Measurements from ENCODE around the gene VAMP2. TPM values are rescaled to one million over a fixed set of nuclear protein-coding genes. Genes with fewer than 3 reads are reported as not detected.
A peak's percentile ranks its signal among the peaks of the same experiment; 100 is the strongest.

VAMP2 gene
- total RNA-seq, 1 experiment from 2014 or later, result 7.3 TPM

DNA sequence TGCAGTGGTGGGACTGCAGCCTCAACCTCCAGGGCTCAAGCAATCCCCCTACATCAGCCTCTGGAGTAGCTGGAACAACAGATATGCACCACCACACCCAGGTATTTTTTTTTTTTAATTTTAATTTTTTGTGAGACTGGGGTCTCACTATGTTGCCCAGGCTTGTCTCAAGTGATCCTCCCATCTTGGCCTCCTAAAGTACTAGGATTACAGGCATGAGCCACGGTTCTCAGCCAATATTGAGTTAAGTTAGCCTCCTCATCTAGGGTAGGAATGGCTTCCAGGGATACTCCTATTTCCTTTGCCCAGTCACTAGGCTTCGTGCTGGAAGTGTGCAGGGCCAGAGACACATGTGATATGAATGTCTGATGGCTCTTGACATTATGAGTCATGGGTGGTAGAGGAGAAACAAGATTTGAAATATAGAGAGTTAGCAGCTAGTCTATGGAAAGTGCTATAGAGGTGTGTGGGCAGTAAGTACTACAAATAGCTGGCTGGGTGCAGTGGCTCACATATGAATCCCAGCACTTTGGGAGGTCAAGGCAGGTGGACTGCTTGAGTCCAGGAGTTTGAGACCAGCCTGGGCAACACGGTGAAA lies 30.8 kb downstream of the VAMP2 start:
- DNase-seq, result no peak
- Histone ChIP-seq H3K27me3 (ENCODE audit: control insufficient read depth, insufficient read depth, low read length) (peaks cover 13% of the 10 kb centered on the region), H3K36me3 (replicated peaks; ENCODE audit: control insufficient read depth, insufficient read depth, low read length) (no peaks in the 10 kb centered on the region), H3K4me3 (ENCODE audit: insufficient read depth, low read depth, low read length) (no peak overlapping the region)

DNA sequence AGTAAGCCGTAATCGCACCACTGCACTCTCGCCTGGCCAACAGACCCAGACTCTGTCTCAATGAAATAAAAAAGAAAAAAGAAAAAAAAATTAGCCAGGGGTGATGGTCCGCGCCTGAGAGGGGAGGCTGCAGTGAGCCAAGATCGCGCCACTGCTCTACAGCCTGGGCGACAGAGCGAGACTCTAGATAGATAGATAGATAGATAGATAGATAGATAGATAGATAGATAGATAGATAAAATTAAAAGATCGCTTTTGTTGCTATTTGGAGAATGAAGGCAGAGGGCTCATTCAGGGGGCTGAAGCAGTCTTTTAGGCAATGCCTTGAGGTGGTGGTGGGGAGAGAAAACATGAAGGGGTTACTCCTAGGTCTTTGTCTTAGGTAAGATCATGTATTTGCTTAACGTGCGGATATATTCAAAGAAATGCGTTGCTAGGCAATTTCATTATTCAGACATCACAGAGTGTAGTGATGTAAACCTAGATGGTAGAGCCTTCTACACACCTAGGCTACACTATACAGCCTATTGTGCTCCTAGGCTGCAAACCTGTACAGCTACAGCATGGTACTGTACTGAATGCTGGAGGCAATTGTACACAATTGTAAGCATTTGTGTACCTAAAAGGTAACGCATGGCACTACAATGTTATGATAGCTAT lies 34.5 kb downstream of the VAMP2 start:
- Histone ChIP-seq H3K36me3 (replicated peaks; ENCODE audit: control insufficient read depth, insufficient read depth, low read length) (no peaks in the 10 kb centered on the region), H3K4me3 (ENCODE audit: insufficient read depth, low read depth, low read length) (no peak overlapping the region), H3K27me3 (ENCODE audit: control insufficient read depth, insufficient read depth, low read length) (peaks cover 41% of the 10 kb centered on the region)
- no peak for DNase-seq

DNA sequence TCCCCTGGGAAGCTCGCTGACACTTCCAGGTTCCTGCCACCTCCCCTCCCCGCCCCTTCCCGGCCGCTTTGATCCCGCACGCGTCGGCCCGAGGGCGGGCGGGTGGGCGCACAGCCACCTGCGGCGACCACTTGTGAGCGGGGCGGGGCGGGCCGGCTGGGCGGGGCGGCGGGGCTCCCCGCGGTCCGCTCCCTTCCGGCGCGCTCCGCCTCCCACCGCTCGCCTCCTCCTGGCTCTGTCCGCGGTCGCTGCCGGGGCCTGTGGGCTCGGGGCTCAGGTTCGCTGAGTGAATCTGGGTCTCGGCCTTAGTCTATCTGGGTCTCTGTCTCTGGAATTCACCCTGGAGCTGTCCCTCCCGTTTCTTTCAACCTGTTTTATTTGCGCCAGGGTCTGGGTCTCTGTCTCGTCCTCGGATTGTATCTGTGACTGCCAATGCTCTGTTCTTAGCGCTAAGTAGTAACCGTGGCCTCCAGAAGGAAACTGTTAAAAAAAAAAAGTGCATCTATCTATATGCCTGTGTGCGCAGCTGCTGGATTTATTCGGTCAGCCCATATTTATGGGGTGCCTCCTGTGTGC lies 36.2 kb downstream of the VAMP2 start:
- Histone ChIP-seq H3K4me3 (ENCODE audit: insufficient read depth, low read depth, low read length) (peak overlapping the region; percentile 74), H3K36me3 (replicated peaks; ENCODE audit: control insufficient read depth, insufficient read depth, low read length) (no peaks in the 10 kb centered on the region), H3K27me3 (ENCODE audit: control insufficient read depth, insufficient read depth, low read length) (peaks cover 57% of the 10 kb centered on the region)
- DNase-seq, result peak; percentile 92

DNA sequence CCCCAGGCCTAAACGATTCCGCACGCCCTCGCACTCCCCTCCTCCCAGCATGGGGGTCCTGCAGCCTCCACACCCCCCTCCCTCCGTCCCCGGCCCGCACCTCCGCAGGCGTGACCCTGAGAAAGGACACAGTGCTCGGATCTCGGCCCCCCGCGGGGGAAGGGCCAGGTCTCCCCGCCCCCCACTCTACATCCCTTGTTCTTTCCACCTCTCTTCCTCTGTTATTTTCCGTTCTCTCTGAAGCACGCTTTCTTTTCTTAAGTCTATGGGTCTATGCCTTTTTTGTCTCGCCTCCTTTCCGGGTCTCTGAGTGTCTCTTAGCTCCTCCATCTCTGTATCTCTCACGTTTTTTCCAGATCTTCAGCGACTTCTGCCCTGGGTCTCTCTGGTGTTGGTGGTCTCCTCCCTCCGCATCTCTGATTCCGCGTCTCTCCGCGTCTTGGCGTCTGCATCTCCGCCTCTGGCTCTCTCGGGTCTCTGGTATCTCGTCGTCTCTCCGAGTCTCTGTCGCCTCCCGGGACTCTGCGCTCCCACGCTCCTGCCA lies 36.7 kb downstream of the VAMP2 start:
- Histone ChIP-seq H3K4me3 (ENCODE audit: insufficient read depth, low read depth, low read length) (peak overlapping the region; percentile 74), H3K36me3 (replicated peaks; ENCODE audit: control insufficient read depth, insufficient read depth, low read length) (no peaks in the 10 kb centered on the region), H3K27me3 (ENCODE audit: control insufficient read depth, insufficient read depth, low read length) (peaks cover 60% of the 10 kb centered on the region)
- peak; percentile 91 for DNase-seq

DNA sequence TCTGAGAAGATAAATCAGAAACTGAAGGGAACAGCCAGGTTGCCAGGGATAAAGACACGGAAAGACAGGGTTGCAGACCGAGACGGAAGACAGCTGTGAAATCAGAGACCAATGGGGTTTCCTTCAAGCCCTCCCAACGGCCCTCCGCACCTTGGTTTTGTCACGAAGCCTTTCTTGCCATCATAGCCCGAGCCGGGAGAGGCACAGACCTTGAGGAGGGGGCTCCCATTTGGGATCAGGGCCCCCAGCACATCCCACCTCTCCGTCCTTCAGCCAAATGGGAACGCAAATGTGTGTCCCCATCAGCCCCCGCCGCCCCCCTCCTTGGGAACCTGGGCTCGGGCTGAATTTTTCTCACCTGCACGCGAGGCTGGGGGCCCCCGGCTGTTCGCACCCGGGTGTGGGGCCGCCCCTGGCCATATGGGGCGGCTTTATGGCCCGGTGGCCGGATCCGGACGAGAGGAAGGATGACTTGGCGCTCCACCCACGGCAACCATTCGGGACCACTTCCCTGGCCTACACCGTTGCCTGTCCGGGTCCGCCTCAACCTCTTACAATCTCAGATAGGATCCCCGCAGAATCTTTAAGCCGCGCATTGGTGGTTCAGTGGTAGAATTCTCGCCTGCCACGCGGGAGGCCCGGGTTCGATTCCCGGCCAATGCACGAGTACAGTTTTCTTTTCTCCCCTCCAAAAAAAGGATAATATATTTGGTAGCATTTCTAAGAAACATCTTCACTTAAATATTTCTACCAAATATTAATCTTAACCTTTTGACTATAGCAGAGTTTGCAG lies 37.4 kb downstream of the VAMP2 start:
- Histone ChIP-seq H3K27me3 (ENCODE audit: control insufficient read depth, insufficient read depth, low read length) (peaks cover 60% of the 10 kb centered on the region), H3K36me3 (replicated peaks; ENCODE audit: control insufficient read depth, insufficient read depth, low read length) (no peaks in the 10 kb centered on the region), H3K4me3 (ENCODE audit: insufficient read depth, low read depth, low read length) (peak overlapping the region; percentile 74)
- DNase-seq, result peak; percentile 90

DNA sequence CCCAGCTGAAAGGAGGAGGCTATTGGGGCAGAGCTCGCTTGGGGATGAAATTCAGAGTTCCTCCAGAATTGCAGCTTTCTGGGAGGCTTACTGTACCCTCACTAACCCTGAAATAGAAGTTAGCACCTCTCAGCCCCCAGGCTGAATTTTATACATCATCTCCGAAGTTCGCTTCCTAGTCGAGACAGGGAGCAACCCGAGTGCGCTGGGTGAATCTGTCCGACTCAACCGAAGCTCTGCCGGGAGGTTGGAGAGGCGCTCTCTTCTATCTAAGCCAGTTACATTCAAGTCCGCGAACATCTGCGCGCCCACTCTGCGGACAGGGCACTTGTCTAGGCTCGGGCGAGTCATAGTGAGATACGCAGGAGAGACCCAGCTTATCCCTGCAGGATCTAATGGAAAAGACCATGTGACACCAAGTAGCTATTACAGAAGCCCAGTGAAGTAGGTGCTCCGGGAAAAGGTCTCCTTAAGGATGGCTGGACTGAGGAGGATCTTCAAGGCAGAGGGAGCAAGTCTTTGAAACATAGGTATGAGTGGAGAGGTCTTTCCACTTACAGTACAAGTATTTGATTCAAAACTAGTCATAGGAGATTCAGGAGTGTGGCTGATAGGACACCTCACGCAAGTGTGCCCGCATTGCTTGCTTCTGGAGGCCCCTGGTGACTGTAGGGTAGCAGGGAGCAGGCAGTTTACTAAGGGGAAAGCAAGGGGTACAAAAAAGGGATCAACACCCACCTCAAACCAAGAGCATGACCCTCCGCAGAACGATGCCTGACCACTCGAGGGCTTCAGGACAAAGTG lies 38.2 kb downstream of the VAMP2 start:
- peak overlapping the region; percentile 74 for H3K4me3 ChIP-seq (ENCODE audit: insufficient read depth, low read depth, low read length)
- DNase-seq, result no peak
- H3K27me3 ChIP-seq (ENCODE audit: control insufficient read depth, insufficient read depth, low read length), result peaks cover 60% of the 10 kb centered on the region
- H3K36me3 ChIP-seq (replicated peaks; ENCODE audit: control insufficient read depth, insufficient read depth, low read length), result no peaks in the 10 kb centered on the region

DNA sequence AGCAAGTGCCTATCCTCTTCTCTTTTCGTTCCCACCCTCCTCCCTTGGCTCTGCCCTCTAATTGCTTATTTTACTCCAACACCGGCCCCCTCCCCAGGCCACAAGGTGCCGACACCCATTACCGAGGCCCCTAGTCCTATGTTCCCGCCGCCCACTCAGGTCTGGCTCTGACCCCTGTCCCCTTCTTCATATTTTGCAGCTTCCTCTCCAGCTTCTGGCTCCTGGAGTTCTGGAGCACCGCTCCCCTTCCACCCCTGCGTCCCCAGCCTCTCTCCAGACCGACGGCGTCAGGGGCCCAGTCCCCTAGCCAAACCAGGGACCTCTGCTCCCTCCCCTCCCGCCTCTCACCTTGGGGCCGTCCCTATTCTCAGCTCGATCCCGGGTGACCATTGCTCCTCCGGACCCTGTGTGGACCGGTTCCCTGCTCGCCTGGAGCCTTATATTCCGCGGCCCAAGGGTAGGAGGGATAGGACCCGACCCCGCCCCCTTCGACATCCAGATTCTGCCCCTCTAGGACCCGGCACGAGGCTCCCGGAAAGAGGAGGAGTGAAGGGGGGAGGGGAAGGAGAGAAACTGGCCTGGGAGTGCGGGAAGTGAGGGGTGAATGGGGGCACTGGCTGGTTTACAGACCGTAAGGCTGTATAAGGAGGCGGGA lies 38.9 kb downstream of the VAMP2 start, which contains the start of gene HES7:
HES7 (minus strand) TSS at position 412 of the 655 bp plus-strand sequence; CDS start at position 390, 22 bp downstream.
- DNase-seq, result peak; percentile 89
- peak within 1 kb of the TSS; percentile 74 for H3K4me3 ChIP-seq (ENCODE audit: insufficient read depth, low read depth, low read length)
- H3K27me3 ChIP-seq (ENCODE audit: control insufficient read depth, insufficient read depth, low read length), result peaks cover 60% of the 10 kb centered on the region
- no peaks in the 10 kb centered on the region for H3K36me3 ChIP-seq (replicated peaks; ENCODE audit: control insufficient read depth, insufficient read depth, low read length)

DNA sequence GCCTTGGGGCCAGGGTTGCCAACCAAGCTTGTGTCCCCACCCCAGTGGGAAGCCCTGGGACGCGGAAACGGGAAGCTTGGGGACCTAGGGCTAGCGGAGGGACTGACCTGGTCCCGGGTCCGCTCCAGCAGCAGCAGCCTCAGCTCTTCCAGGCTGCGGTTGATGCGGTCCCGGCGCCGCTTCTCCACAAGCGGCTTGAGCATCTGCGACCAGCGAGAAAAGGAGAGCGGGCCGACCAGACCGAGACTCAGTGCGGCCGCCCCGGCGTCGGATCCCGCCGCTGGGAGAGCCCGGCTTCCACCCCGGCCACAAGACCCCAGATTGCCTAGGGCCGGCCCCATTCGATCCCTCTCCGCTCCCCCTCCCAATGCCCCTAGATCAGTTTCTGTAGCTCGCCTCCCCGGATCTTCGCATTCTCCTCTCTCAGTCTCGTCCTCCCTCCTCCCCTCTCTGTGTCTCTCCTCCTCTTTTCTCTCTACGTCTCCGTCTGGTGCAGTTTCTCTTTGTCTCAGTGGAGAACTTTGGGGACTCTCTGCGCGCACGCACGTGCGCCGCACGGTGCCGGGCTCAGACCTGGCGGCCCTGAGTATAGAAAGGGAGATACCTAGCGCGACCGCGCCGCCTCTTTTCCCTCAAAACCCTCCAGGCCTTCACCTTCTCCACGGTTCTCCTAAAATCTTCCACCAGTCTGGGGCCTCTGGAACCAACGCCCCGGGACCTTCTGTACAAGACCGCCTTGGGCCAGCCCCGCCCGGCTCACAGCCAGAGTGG lies 39.6 kb downstream of the VAMP2 start:
- no peaks in the 10 kb centered on the region for H3K36me3 ChIP-seq (replicated peaks; ENCODE audit: control insufficient read depth, insufficient read depth, low read length)
- DNase-seq, result peak; percentile 78
- peak overlapping the region; percentile 74 for H3K4me3 ChIP-seq (ENCODE audit: insufficient read depth, low read depth, low read length)
- peaks cover 60% of the 10 kb centered on the region for H3K27me3 ChIP-seq (ENCODE audit: control insufficient read depth, insufficient read depth, low read length)

DNA sequence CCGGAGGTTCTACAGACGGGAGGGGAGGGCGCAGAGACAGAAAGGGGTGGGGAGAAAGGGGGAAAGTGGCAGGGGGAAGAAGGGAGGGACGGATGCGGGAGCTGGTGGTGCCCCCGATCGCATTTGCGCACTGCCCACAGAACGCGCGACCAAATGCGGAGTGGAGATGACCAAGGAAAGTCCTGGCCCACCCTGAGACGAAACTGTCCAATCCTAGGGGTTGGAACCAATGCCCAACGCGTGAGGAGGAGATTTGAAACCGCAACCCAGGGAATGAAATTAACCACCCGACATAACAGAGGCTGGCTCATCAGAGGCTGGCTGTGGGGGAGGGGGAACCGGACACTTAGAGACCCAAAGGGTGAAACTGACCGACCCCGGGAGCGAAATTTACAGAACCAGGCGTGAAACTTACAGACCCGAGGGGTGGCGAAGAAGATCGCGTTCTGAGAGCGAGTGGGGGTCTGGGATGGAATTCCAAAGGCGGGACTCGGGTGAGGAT lies 40.3 kb downstream of the VAMP2 start:
- peaks cover 64% of the 10 kb centered on the region for H3K27me3 ChIP-seq (ENCODE audit: control insufficient read depth, insufficient read depth, low read length)
- DNase-seq, result peak; percentile 64
- H3K36me3 ChIP-seq (replicated peaks; ENCODE audit: control insufficient read depth, insufficient read depth, low read length), result no peaks in the 10 kb centered on the region
- peak overlapping the region; percentile 74 for H3K4me3 ChIP-seq (ENCODE audit: insufficient read depth, low read depth, low read length)

DNA sequence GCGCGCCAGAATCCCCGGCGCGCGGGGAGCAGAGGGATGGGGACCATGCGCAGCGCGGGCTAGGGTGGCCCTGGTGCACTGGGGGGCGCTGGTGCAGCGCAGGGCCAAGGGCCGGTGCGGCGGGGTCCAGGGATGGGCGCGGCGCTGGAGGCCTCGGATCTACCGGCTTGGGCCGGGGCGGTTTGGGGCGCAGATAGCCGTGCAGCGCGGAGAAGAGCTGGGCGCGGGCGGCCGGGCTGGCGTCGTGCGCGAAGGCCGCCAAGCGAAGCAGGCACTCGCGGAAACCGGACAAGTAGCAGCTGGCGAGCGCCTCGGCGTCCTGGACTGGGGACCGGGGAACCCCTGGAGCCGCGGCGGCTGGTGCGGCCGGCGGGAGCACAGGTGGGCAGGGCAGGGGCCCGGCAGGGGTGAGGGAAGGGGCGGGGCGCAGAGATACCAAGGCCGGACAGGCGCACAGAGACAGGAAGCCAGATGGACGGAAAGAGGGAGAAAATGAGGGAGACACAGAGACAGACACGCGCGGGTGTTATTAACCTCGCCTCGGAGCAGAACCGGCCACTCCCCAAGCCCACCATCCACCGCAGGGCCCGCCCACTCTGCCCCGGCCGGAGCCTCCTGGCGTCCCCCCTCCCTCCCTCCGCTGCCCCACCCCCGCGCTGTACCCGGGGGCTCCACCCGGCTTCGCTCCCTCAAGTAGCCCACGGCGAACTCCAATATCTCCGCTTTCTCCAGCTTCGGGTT lies 40.9 kb downstream of the VAMP2 start:
- H3K27me3 ChIP-seq (ENCODE audit: control insufficient read depth, insufficient read depth, low read length), result peaks cover 65% of the 10 kb centered on the region
- DNase-seq, result peak; percentile 93
- no peaks in the 10 kb centered on the region for H3K36me3 ChIP-seq (replicated peaks; ENCODE audit: control insufficient read depth, insufficient read depth, low read length)
- peak overlapping the region; percentile 74 for H3K4me3 ChIP-seq (ENCODE audit: insufficient read depth, low read depth, low read length)

DNA sequence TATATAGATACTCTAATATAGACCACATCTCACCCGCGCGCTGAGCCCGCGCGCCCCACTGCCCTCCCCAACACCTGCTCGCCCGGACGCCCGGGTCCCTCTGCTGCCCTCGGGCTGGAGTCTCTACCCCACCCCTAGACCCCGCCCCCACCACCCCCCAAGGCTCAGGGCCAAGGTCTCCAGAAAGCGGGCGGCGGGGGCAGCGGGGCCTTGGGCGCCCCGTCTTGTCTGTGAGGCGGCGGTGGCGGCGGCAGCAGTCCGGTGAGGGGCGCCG lies 41.4 kb downstream of the VAMP2 start:
- no peak for DNase-seq
- no peaks in the 10 kb centered on the region for H3K36me3 ChIP-seq (replicated peaks; ENCODE audit: control insufficient read depth, insufficient read depth, low read length)
- H3K27me3 ChIP-seq (ENCODE audit: control insufficient read depth, insufficient read depth, low read length), result peaks cover 69% of the 10 kb centered on the region
- peak overlapping the region; percentile 74 for H3K4me3 ChIP-seq (ENCODE audit: insufficient read depth, low read depth, low read length)

DNA sequence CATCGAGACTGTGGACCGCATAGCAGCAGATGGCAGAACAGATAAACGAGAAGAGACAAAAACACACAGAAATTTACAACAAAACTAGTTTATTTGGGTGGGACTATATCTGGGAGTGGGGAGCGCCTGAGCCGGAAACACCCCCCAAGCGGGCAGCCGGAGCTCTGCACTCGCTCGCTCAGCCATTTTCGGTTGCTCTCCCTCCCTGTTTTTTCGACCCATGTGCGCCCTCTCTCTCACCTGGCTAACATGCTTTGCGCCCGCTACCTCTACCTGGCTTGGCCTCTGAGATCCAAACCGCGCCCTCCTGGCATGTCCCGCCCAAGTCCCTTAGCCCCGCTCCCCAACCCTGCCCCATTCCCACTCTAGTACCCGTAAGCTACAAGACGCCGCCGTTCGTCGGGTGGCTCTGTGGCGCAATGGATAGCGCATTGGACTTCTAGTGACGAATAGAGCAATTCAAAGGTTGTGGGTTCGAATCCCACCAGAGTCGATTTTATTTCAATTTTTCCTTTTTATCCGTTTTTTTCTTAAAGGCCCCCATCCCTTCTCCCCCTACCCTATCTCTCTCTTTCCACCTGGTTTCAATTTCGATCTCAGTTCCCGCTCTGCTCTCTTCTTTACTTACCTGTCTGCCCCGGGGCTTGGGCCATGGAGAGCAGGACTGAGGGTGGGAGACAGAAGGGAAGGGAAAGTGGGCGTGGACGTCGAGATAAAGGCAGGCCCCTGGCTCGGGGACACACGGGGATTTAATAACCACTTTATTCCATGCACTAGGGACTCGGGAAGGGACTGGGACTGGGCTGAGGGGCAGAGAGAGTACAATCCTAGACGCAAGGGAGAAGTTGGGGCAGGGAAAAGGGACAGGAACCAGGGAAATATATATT lies 42.0 kb downstream of the VAMP2 start:
- DNase-seq, result peak; percentile 87
- Histone ChIP-seq H3K4me3 (ENCODE audit: insufficient read depth, low read depth, low read length) (peak overlapping the region; percentile 74), H3K27me3 (ENCODE audit: control insufficient read depth, insufficient read depth, low read length) (peaks cover 73% of the 10 kb centered on the region), H3K36me3 (replicated peaks; ENCODE audit: control insufficient read depth, insufficient read depth, low read length) (no peaks in the 10 kb centered on the region)

Data from H7 (cell line).